ENCODE data around the gene ARMC9. TPM values are rescaled to one million over a fixed set of nuclear protein-coding genes. Genes with fewer than 3 reads are reported as not detected.
"Not testable (repeated sequence)": the region's sequence is repeated elsewhere in the genome, so short reads cannot be mapped to it uniquely, and the experiment has no call there.

Gene ARMC9
- total RNA-seq, 4 donors from 2014 or later: 16.8 to 47.6 (median 39.3) TPM

DNA sequence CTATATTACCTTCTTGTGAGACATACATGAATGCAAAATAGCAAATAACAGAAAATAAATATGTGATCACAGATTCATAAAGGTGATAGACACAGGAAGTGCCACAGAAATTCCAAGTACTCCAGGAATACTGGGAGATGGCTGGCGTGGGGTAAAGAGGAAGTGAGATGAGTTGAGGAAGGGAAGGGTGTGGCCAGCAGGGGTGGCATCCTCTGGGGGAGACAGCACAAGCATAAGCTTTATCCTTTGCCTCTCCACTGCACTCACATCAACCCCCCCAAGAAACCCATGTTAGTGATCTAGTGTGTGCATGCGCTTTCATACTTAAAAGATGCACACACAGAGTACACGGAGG lies 102.3 kb downstream of the ARMC9 start:
- Histone ChIP-seq H3K36me3 (no peaks in the 10 kb centered on the region), H3K4me1 (no peaks in the 10 kb centered on the region), H3K9me3 (no peaks in the 10 kb centered on the region), H3K27me3 (no peaks in the 10 kb centered on the region), H3K27ac (no peak overlapping the region), H3K4me3 (no peak overlapping the region)
- intact Hi-C loops (cut with DNase I; ENCODE audit: low total_unique reads): no loop called here
- DNase-seq: no peak
- TF ChIP-seq POLR2A (IDR thresholded peaks at IDR 0.05): no peak
- TF ChIP-seq, protein P1, sequence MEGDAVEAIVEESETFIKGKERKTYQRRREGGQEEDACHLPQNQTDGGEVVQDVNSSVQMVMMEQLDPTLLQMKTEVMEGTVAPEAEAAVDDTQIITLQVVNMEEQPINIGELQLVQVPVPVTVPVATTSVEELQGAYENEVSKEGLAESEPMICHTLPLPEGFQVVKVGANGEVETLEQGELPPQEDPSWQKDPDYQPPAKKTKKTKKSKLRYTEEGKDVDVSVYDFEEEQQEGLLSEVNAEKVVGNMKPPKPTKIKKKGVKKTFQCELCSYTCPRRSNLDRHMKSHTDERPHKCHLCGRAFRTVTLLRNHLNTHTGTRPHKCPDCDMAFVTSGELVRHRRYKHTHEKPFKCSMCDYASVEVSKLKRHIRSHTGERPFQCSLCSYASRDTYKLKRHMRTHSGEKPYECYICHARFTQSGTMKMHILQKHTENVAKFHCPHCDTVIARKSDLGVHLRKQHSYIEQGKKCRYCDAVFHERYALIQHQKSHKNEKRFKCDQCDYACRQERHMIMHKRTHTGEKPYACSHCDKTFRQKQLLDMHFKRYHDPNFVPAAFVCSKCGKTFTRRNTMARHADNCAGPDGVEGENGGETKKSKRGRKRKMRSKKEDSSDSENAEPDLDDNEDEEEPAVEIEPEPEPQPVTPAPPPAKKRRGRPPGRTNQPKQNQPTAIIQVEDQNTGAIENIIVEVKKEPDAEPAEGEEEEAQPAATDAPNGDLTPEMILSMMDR (IDR thresholded peaks at IDR 0.05): no peak

DNA sequence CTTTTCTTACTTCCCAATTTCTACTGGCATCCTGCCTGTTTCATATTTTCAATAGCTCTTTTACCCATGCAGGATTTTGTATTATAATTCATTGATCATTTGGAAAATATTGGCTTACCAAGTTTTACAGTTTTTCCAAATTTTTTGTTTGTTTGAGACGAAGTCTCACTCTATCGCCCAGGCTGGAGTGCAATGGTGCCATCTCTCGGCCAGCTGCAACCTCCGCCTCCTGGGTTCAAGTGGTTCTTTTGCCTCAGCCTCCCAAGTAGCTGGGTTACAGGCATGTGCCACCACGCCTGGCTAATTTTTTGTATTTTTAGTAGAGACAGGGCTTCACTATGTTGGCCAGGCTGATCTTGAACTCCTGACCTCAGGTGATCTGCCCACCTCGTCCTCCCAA lies 105.8 kb downstream of the ARMC9 start:
- DNase-seq; intact Hi-C loops (cut with DNase I; ENCODE audit: low total_unique reads); H3K9me3 ChIP-seq: not testable (repeated sequence)

DNA sequence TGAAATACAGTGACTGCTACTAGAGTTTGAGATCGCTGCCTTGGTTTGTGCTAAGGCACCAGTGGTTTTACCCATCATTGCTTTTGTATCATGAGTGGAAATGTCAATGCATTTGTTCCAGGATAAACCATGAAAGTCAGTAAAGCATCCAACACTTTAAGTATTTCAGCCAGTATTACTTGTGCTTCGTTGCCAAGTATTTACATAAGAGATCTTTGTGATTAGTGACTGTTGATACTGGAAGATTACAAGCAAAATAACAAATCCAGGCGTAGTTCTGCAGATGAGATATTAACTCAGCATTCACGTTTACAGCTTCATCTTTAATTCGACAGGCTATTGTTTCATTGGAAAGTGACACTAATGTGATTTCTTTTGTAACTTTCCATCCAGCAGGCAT lies 106.8 kb downstream of the ARMC9 start:
- H3K36me3 ChIP-seq: no peaks in the 10 kb centered on the region
- no peak for DNase-seq
- intact Hi-C loops (cut with DNase I; ENCODE audit: low total_unique reads): no loop called here
- H3K27me3 ChIP-seq: no peaks in the 10 kb centered on the region
- no peak for TF ChIP-seq POLR2A (IDR thresholded peaks at IDR 0.05)
- TF ChIP-seq, protein P1 (IDR thresholded peaks at IDR 0.05): no peak
- H3K9me3 ChIP-seq: no peaks in the 10 kb centered on the region
- no peak overlapping the region for H3K27ac ChIP-seq
- H3K4me1 ChIP-seq: no peaks in the 10 kb centered on the region
- no peak overlapping the region for H3K4me3 ChIP-seq

More for the DNA sequence above, 105.8 kb downstream of the ARMC9 start:
- H3K27ac ChIP-seq, H3K4me1 ChIP-seq, H3K36me3 ChIP-seq, H3K27me3 ChIP-seq, H3K4me3 ChIP-seq: not testable (repeated sequence)

DNA sequence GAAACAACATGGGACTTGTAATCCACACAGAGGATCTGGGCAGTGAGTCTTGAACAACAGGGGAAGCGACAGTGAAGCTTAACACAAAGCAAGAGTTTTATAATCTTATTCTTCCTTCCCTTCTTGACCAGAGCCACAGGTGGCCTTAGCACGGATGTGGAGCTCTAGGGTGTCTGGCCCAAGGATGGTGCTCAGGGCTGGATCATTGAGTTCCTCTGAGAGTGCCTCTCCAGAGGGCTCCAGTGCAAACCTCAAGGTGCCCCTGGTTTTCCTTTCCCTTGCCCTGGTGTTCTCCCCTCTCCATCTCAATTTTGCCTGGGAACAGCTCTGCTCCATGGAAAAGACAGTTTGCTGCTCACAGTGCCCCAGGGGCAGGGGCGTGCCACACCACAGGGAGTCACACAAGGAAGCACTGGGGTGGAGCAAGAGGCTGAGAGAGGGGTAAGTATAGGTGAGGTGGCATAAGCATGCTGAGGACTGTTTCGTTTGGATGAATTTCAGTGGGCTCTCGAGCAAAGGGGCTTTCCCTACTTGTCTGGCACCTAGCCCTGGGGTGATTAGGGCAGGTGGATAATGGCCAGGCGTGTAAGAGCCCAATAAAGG lies 108.5 kb downstream of the ARMC9 start:
- Histone ChIP-seq H3K9me3 (no peaks in the 10 kb centered on the region), H3K36me3 (no peaks in the 10 kb centered on the region), H3K27ac (no peak overlapping the region), H3K4me1 (no peaks in the 10 kb centered on the region), H3K27me3 (no peaks in the 10 kb centered on the region), H3K4me3 (no peak overlapping the region)
- intact Hi-C loops (cut with DNase I; ENCODE audit: low total_unique reads): no loop called here
- TF ChIP-seq POLR2A (IDR thresholded peaks at IDR 0.05): no peak
- TF ChIP-seq, protein P1 (IDR thresholded peaks at IDR 0.05): no peak
- DNase-seq: no peak

DNA sequence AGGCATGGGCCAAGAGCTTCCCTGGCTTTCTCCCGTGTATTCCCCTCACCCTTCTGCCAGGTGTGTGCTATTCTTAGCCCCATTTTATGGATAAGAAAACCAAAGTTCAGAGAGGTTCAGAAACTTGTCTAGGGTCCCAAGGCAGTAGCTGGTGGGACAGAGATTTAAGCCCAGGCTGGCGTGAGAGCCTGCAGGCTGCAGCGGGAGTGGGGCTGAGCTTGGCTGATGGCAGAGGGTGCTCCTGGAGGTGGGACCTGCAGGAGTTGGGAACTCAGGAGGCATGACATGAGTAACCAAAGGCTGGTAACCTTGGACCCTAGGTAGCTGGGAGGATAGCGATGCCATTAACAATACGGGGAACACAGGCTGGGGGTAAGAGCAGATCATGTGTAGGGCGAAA lies 109.8 kb downstream of the ARMC9 start:
- TF ChIP-seq, protein P1 (IDR thresholded peaks at IDR 0.05): no peak
- TF ChIP-seq POLR2A (IDR thresholded peaks at IDR 0.05): no peak
- H3K27ac ChIP-seq: no peak overlapping the region
- intact Hi-C loops (cut with DNase I; ENCODE audit: low total_unique reads): no loop called here

More for the DNA sequence above, 109.8 kb downstream of the ARMC9 start:
- no peaks in the 10 kb centered on the region for H3K27me3 ChIP-seq
- H3K4me3 ChIP-seq: no peak overlapping the region
- H3K36me3 ChIP-seq: no peaks in the 10 kb centered on the region
- H3K9me3 ChIP-seq: no peaks in the 10 kb centered on the region
- no peaks in the 10 kb centered on the region for H3K4me1 ChIP-seq
- DNase-seq: no peak

Data from uterus (tissue), 4 donors.